ENCODE measurements around the gene METTL15.
"Not testable (repeated sequence)": the region's sequence is repeated elsewhere in the genome, so short reads cannot be mapped to it uniquely, and the experiment has no call there.

METTL15 gene

GRCh38 chr11:28296426-28296825, 188.2 kb downstream of the METTL15 start:
- no peak for DNase-seq (ENCODE audit: low spot score)

- no peak for DNase-seq (ENCODE audit: low spot score)
These were observed 190.0 kb downstream of the METTL15 start for GRCh38 chr11:28298209-28298608.

GRCh38 chr11:28303477-28304191, 195.4 kb downstream of the METTL15 start:
- no peak for DNase-seq (ENCODE audit: low spot score)

GRCh38 chr11:28315440-28315839, 207.3 kb downstream of the METTL15 start:
- DNase-seq (ENCODE audit: low spot score) = no peak

GRCh38 chr11:28318871-28319270, 210.7 kb downstream of the METTL15 start:
- no peak for DNase-seq (ENCODE audit: low spot score)

GRCh38 chr11:28323621-28324020, 215.4 kb downstream of the METTL15 start:
- no peak for DNase-seq (ENCODE audit: low spot score)

- DNase-seq (ENCODE audit: low spot score) = not testable (repeated sequence)
These were observed 224.2 kb downstream of the METTL15 start for GRCh38 chr11:28332393-28332792.

- no peak for DNase-seq (ENCODE audit: low spot score)
These were observed 229.5 kb downstream of the METTL15 start for GRCh38 chr11:28337701-28338100.

- no peak for DNase-seq (ENCODE audit: low spot score)
These were observed 230.2 kb downstream of the METTL15 start for GRCh38 chr11:28338371-28338770.

- DNase-seq (ENCODE audit: low spot score) = no peak
These were observed 231.3 kb downstream of the METTL15 start for GRCh38 chr11:28339488-28339887.

- no peak for DNase-seq (ENCODE audit: low spot score)
These were observed 234.5 kb downstream of the METTL15 start for GRCh38 chr11:28342716-28343115.

GRCh38 chr11:28343304-28344233, 235.4 kb downstream of the METTL15 start:
- no peak for DNase-seq (ENCODE audit: low spot score)

GRCh38 chr11:28346209-28346608, 238.0 kb downstream of the METTL15 start:
- DNase-seq (ENCODE audit: low spot score) = no peak

- no peak for DNase-seq (ENCODE audit: low spot score)
These were observed 238.5 kb downstream of the METTL15 start for GRCh38 chr11:28346721-28347120.

- DNase-seq (ENCODE audit: low spot score) = no peak
These were observed 239.2 kb downstream of the METTL15 start for GRCh38 chr11:28347371-28347770.

GRCh38 chr11:28350216-28350615, 242.0 kb downstream of the METTL15 start:
- DNase-seq (ENCODE audit: low spot score) = no peak

- no peak for DNase-seq (ENCODE audit: low spot score)
These were observed 245.8 kb downstream of the METTL15 start for GRCh38 chr11:28353991-28354390.

- DNase-seq (ENCODE audit: low spot score) = no peak
These were observed 258.6 kb downstream of the METTL15 start for GRCh38 chr11:28366549-28367346.

- not testable (repeated sequence) for DNase-seq (ENCODE audit: low spot score)
These were observed 269.9 kb downstream of the METTL15 start for GRCh38 chr11:28378095-28378494.

Data from putamen (tissue), 1 donor.